Activated CD4-positive, alpha-beta T cell treated with anti-CD3 and anti-CD28 coated beads, Interleukin-2, amount 10 ng/mL, durations not matched to agents 7 days and 5 days (primary cell): ENCODE data around the gene LRRC8D. TPM values are rescaled to one million over a fixed set of nuclear protein-coding genes. Genes with fewer than 3 reads are reported as not detected.

Experiments
- CTCF ChIA-PET: fragments of 350-600 bp; sonication (Branson Sonifier 250); formaldehyde crosslinking; loops from one replicate; lab custom pipeline; 2021; ENCODE audit warnings: antibody characterized with exemption; lab: Charles Lee
- POLR2A ChIA-PET: fragments of 350-600 bp; sonication (Branson Sonifier 250); formaldehyde crosslinking; loops from one replicate; lab custom pipeline; 2021; ENCODE audit warnings: antibody characterized with exemption; lab: Charles Lee
- DNase-seq: peaks from one replicate; pipeline ENCODE4 v3.0.0-alpha.2; 2020
- H3K27ac Mint-ChIP-seq: one replicate; pipeline ENCODE4 v1.8.0; 2021; ENCODE audit warnings: mild to moderate bottlenecking, moderate library complexity, mixed read lengths
- H3K27me3 Mint-ChIP-seq: one replicate; pipeline ENCODE4 v1.8.0; 2021; ENCODE audit warnings: mixed read lengths
- H3K36me3 Mint-ChIP-seq: one replicate; pipeline ENCODE4 v1.8.0; 2021; ENCODE audit warnings: low read depth, mixed read lengths
- H3K4me1 Mint-ChIP-seq: one replicate; pipeline ENCODE4 v1.8.0; 2021; ENCODE audit warnings: mixed read lengths
- H3K4me3 Mint-ChIP-seq: one replicate; pipeline ENCODE4 v1.8.0; 2021; ENCODE audit warnings: mild to moderate bottlenecking, moderate library complexity, mixed read lengths
- H3K9me3 Mint-ChIP-seq: one replicate; pipeline ENCODE4 v1.8.0; 2021; ENCODE audit warnings: mixed read lengths
- total RNA-seq, 2 experiments: library from RNA; stranded (reverse); gene quantifications; one replicate each; pipeline ENCODE4 v1.2.3, GENCODE V29; 2021

The LRRC8D gene
- total RNA-seq, 2 experiments from 2014 or later, result 31.8 to 41.0 TPM

DNA sequence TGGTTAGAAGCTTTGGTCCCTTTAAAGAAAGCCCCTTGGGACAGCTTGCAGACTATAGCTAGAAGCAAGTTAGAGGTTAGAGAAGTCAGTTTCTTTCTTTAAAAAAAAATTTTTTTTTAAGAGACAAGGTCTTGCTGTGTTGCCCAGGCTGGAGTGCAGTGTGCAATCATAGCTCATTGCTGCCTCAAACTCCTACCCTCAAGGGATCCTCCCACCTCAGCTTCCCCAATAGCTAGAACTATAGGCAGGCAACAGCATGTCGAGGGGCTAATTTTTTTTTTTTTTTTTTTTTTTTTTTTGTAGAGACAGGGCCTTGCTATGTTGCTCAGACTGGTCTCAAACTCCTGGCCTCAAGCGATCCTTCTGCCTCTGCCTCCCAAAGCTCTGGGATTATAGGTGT lies 129.9 kb downstream of the LRRC8D start:
- CTCF ChIA-PET, result interaction anchor here (0.5 kb wide), 1 partner anchor 23 kb away, joined by 5 read pairs; no protein-coding TSS in a partner anchor
- H3K27me3 Mint-ChIP-seq, result no peaks in the 10 kb centered on the region
- DNase-seq, result no peak
- peaks cover 3% of the 10 kb centered on the region for H3K36me3 Mint-ChIP-seq
- peaks cover 27% of the 10 kb centered on the region for H3K4me1 Mint-ChIP-seq
- POLR2A ChIA-PET, result interaction anchor here (0.6 kb wide), 1 partner anchor 219 kb away, joined by 4 read pairs; no protein-coding TSS in a partner anchor
- no peak overlapping the region for H3K4me3 Mint-ChIP-seq
- H3K27ac Mint-ChIP-seq, result no peak overlapping the region
- peaks cover 3% of the 10 kb centered on the region for H3K9me3 Mint-ChIP-seq

DNA sequence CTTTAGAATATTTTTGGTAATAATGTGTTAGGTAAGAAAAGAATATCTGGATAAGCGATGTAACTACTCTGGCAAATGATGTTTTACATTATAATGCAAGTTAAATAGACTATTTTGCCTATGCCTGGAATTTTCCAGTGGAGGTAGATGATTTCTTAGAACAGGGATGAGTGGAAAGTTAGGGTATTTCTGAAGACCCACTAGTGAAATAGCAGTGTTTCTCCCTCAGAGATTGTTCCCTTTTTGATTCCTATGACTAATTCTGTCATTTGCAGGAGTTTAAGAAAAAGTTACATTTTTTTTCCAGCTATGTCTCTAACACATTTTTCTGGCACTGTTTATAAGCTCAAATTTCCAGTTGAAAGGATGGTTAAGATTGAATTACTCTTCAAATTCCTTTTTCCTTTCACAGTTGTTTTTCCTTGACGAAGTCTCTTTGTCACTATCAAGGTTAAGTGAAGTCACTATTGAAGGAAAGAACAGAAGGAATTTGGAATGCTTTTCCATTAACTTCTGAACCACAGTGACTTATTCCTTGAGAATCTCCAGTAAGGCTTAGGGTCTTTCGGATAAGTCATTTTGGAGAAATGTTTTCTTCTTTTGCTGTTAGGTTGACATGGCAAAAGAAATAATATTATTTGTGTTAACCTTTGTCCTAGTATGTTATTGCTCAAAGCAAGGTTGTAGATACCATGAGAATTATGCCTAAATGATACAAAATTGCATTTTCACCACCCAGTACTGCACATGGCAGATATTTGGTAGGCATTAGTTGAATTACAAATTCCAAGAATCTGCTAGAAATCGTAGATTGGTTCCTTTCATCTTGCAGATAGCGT lies 131.2 kb downstream of the LRRC8D start:
- ChIA-PET CTCF (no interaction called here), POLR2A (interaction anchor here (0.7 kb wide), 1 partner anchor 62 kb away, joined by 3 read pairs; no protein-coding TSS in a partner anchor)
- Mint-ChIP-seq H3K27ac (no peak overlapping the region), H3K4me1 (peaks cover 34% of the 10 kb centered on the region), H3K27me3 (no peaks in the 10 kb centered on the region), H3K4me3 (no peak overlapping the region), H3K9me3 (peaks cover 3% of the 10 kb centered on the region), H3K36me3 (peaks cover 3% of the 10 kb centered on the region)
- DNase-seq, result no peak

DNA sequence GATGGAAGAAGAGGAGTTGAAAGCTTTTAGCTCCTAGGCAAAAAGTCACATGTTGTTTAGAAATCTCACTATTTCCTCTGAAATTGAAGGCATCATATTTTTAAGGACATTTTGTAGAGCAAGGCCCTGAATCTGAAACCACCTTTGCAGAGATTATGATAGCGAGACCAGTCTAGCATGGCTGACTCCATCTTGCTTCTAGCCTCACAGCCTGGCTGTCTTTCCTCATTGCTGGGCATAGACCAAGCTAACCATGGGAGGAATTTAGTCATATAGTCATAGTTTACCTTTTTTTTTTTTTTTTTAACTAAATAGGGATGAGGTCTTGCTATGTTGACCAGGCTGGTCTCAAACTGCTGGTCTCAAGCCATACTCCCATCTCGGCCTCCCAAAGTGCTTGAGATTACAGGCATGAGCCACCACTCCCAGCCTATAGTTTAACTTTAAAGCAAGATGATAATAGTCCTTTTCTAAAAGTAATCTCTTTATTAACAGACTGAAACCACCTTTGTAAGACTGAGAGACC lies 131.8 kb downstream of the LRRC8D start:
- no peak overlapping the region for H3K4me3 Mint-ChIP-seq
- peaks cover 41% of the 10 kb centered on the region for H3K4me1 Mint-ChIP-seq
- no peak for DNase-seq
- no peak overlapping the region for H3K27ac Mint-ChIP-seq
- POLR2A ChIA-PET, result no interaction called here
- peaks cover 3% of the 10 kb centered on the region for H3K9me3 Mint-ChIP-seq
- CTCF ChIA-PET, result no interaction called here
- peaks cover 3% of the 10 kb centered on the region for H3K36me3 Mint-ChIP-seq
- H3K27me3 Mint-ChIP-seq, result no peaks in the 10 kb centered on the region

DNA sequence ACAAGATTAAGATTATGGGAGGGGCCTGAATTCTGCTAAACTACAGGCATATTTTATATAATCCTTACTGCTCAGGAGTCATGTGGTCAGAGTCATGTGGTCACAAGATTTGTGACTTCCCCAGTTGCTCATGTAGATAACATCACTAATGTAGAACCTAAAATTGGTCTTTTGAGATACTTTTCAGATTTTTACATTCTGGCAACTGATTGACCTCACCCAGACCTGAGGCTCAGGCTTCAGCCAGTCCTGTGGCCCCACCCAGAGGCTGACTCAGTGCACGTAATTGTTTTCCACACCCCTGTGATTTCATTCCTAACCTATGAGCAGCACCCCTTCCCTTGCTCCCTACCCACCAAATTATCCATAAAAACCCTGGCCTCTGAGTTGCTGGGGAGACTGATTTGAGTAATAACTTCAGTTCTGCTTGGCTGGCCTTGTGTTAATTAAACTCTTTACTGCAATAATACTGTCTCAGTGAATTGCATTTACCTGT lies 132.3 kb downstream of the LRRC8D start:
- no peaks in the 10 kb centered on the region for H3K27me3 Mint-ChIP-seq
- peak; percentile 18 for DNase-seq
- H3K27ac Mint-ChIP-seq, result peak overlapping the region; percentile 63
- peaks cover 2% of the 10 kb centered on the region for H3K36me3 Mint-ChIP-seq
- H3K9me3 Mint-ChIP-seq, result peaks cover under 1% of the 10 kb centered on the region
- CTCF ChIA-PET, result no interaction called here
- POLR2A ChIA-PET, result no interaction called here
- peaks cover 46% of the 10 kb centered on the region for H3K4me1 Mint-ChIP-seq
- no peak overlapping the region for H3K4me3 Mint-ChIP-seq

DNA sequence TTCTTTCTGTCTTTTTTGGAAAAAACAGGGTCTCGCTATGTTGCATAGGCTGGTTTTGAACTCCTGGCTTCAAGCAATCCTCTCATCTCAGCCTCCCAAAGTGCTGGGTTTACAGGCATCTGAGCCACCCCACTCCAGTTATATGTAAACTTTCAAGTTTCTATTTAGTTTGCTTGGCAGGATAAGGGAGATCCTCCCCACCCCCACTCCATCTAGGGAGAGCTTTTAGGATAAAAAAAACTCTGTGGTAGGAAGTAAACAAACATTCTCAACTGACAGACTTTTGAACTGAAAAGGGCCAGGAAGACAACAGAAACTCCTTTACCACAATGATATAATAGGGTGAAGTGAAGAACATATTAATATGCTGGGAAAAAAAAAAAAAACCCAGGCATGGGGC lies 133.1 kb downstream of the LRRC8D start:
- Mint-ChIP-seq H3K27me3 (no peaks in the 10 kb centered on the region), H3K36me3 (peaks cover 4% of the 10 kb centered on the region), H3K4me1 (peaks cover 54% of the 10 kb centered on the region), H3K27ac (peak overlapping the region; percentile 63), H3K9me3 (no peaks in the 10 kb centered on the region), H3K4me3 (no peak overlapping the region)
- ChIA-PET CTCF (interaction anchor here (1.7 kb wide), 1 partner anchor 10 kb away, joined by 6 read pairs; no protein-coding TSS in a partner anchor), POLR2A (no interaction called here)
- no peak for DNase-seq

DNA sequence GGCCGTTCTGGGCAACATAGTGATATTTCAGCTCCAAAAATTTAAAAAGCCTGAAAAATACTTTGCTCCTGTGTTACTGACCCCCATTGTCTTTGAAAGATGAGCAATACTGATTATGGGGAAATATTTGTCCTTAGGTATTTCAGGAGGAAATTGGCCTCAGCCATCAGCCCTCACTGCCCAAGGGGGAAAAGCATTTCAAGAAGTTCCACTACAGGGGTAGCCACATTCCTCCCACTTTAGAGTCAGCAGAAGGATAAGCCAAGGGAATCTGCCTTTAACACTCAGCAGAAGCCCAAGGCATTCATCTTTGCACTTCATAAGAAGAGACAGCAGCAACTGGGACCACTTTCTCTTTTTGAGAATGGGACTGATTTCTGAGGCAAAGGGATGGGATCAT lies 133.6 kb downstream of the LRRC8D start:
- Mint-ChIP-seq H3K27me3 (no peaks in the 10 kb centered on the region), H3K9me3 (peaks cover 3% of the 10 kb centered on the region), H3K36me3 (peaks cover 7% of the 10 kb centered on the region), H3K4me1 (peaks cover 58% of the 10 kb centered on the region), H3K27ac (no peak overlapping the region), H3K4me3 (no peak overlapping the region)
- ChIA-PET POLR2A (no interaction called here), CTCF (interaction anchor here (1.7 kb wide), 1 partner anchor 10 kb away, joined by 6 read pairs; no protein-coding TSS in a partner anchor)
- no peak for DNase-seq

DNA sequence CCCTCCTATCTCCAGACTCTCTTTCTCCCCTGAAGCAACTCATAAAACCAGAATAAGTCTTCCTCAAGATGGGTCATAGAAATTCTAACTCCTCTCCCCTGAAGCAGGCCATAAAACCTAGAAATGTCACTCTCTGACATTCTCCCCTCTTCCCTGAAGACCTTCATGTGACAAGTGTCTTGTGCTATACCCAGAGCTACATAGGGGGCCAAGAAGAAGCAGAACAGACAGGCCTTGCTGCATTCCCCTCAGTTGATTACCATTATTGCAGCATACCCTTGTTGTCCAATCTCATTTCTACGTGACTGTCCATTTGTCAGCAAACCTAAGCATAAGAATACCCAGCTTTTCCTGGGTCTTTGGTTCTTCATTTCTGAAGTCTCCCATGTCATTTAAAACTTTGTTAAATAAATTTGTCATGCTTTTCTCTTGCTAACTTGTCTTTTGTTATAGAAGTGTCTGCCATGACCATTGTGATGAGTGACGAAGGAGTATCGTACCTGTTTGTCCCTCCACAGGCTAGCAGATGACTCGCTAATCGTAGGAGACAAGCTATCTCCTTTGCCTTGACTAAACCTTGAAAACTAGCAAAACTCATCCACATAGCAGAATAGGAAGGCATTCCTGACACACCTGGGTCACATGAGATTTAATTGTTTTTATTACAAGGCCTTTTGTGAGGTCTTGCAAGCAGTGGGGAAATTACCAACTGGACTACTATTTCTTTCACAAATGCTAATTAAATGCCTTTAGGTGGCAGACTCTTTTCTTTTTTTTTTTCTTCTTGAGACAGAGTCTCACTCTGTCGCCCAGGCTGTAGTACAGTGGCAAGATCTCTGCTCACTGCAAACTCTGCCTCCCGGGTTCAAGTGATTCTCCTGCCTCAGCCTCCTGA lies 134.7 kb downstream of the LRRC8D start:
- ChIA-PET CTCF (interaction anchor here (1.7 kb wide), 1 partner anchor 11 kb away, joined by 6 read pairs; no protein-coding TSS in a partner anchor), POLR2A (no interaction called here)
- Mint-ChIP-seq H3K9me3 (peaks cover 9% of the 10 kb centered on the region), H3K4me1 (peaks cover 60% of the 10 kb centered on the region), H3K36me3 (peaks cover 10% of the 10 kb centered on the region), H3K27ac (no peak overlapping the region), H3K27me3 (no peaks in the 10 kb centered on the region), H3K4me3 (no peak overlapping the region)
- DNase-seq, result no peak

DNA sequence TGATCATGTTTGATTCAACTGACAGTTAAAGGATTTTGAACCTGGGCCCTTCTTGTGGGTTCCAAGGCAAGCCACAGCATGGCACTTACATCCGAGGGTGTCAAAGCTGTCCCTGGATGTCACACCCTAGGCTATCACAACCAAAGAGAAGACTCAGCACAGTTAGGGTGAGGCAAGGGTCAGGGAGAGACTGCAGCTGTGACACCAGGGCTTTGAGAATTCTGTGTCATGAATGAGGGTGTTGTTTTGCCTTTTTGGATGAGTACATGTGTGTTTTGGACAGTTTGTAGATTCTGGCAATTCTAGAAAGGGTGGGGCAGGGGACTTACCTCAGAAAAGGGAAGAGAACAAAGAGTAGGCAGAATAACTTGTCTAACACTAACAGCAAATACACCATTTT lies 136.3 kb downstream of the LRRC8D start:
- peak; percentile 71 for DNase-seq
- Mint-ChIP-seq H3K36me3 (peaks cover 10% of the 10 kb centered on the region), H3K4me1 (peaks cover 60% of the 10 kb centered on the region), H3K27me3 (peaks cover under 1% of the 10 kb centered on the region), H3K4me3 (peak overlapping the region; percentile 26), H3K27ac (peak overlapping the region; percentile 84), H3K9me3 (peaks cover 9% of the 10 kb centered on the region)
- ChIA-PET POLR2A (no interaction called here), CTCF (interaction anchor here (1.1 kb wide), 1 partner anchor 19 kb away, joined by 4 read pairs; no protein-coding TSS in a partner anchor)

DNA sequence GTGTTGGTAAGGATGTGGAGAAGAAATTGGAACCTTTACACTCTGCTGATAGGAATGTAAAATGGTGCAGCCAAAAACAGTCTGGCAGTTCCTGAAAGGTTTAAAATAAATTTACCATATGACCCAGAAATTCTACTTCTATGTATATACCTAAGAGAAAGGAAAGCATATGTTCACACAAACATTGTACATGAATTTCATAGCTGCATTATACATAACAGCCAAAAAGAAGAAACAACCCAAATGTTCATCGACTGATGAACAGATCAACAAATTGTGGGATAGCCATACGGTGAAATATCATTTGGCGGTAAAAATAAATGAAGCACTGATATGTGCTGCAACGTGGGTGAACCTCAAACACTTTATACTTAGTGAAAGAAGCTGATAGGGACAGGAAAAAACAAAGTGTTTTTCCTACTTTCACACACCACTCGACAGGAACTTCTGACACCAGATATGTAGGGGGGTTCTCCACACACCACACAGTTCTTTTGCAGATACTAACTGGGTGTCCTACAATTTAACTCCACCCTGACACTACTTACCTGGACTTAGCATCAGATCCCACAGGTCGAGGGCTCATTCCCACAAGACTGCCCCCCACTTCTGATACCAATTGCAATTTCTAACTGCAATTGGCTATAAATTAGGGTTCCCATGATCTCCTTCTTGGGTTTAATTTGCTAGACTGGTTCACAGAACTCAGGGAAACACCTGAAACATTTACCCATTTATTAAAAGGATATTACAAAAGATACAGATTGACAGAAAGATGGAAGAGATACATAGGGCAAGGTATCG lies 138.2 kb downstream of the LRRC8D start:
- peaks cover 12% of the 10 kb centered on the region for H3K9me3 Mint-ChIP-seq
- ChIA-PET POLR2A (no interaction called here), CTCF (interaction anchor here (1.1 kb wide), 1 partner anchor 316 kb away, joined by 3 read pairs; no protein-coding TSS in a partner anchor)
- peaks cover 48% of the 10 kb centered on the region for H3K4me1 Mint-ChIP-seq
- H3K27me3 Mint-ChIP-seq, result peaks cover 8% of the 10 kb centered on the region
- H3K4me3 Mint-ChIP-seq, result no peak overlapping the region
- peaks cover 10% of the 10 kb centered on the region for H3K36me3 Mint-ChIP-seq
- no peak for DNase-seq
- H3K27ac Mint-ChIP-seq, result no peak overlapping the region

DNA sequence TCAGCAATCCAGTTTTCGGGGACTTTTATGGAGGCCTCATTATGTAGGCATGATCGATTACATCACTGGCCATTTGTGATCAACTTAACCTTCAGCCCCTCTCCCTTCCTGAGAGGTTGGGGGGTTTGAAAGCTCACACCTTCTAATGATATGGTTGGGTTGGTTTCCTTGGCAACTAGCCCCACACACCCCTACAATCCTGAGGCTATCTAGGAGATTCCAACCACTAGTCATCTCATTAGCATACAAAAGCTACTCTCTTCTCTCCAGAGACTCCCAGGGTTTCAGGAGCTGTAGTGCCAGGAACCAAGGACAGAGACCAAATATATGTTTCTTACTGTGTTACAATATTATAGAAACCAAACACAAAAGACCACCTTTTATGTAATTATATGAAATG lies 138.9 kb downstream of the LRRC8D start:
- no peak overlapping the region for H3K4me3 Mint-ChIP-seq
- CTCF ChIA-PET, result interaction anchor here (1.1 kb wide), 1 partner anchor 316 kb away, joined by 3 read pairs; no protein-coding TSS in a partner anchor
- H3K27me3 Mint-ChIP-seq, result peaks cover 8% of the 10 kb centered on the region
- peaks cover 12% of the 10 kb centered on the region for H3K9me3 Mint-ChIP-seq
- peaks cover 10% of the 10 kb centered on the region for H3K36me3 Mint-ChIP-seq
- peaks cover 41% of the 10 kb centered on the region for H3K4me1 Mint-ChIP-seq
- no peak for DNase-seq
- POLR2A ChIA-PET, result no interaction called here
- H3K27ac Mint-ChIP-seq, result no peak overlapping the region

DNA sequence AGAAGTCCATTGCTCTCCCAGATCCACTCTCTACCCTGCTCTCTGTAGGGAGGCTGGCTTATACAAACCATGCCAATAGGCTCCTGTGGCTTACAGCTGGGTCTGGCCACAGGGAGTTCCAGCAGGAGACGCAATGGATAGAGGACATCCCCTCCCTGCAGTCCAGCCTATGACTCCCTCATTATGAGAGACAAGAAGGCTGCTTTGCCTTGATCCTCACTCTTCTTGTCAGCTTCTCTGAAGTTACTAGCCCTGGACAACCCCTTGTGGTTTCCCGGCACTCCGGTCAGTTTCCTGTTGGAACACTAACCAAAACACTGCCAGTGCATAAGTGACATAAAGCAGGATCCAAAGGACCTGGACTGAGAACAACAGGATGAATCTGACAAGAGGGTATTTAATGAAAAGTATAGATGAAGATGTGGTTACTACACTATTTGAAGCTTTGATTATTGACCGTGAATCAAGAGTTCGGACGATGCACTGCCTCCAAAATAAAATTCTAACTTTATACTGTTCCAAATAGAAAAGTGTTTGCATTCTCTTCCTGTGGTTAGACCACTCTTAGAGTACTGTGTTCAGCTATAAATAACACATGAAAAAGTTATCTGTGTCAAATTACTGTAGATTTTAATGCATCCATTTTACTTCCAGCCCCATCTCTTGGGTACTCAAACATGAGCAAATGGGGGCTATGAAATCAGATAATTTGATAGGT lies 141.4 kb downstream of the LRRC8D start:
- no peak for DNase-seq
- Mint-ChIP-seq H3K4me1 (peaks cover 30% of the 10 kb centered on the region), H3K36me3 (peaks cover 10% of the 10 kb centered on the region), H3K9me3 (peaks cover 12% of the 10 kb centered on the region), H3K27ac (no peak overlapping the region), H3K4me3 (no peak overlapping the region), H3K27me3 (peaks cover 13% of the 10 kb centered on the region)
- POLR2A ChIA-PET, result no interaction called here
- CTCF ChIA-PET, result interaction anchor here (0.6 to 1.5 kb wide), 3 partner anchors 32 to 137 kb away, joined by 3 to 4 read pairs (median 4); no protein-coding TSS in a partner anchor
